ENCODE data around the gene ZNF544. TPM values are rescaled to one million over a fixed set of nuclear protein-coding genes. Genes with fewer than 3 reads are reported as not detected.

Gene ZNF544
- total and polyA plus RNA-seq, 12 donors = 10.8 to 170 (median 30.4) TPM

DNA sequence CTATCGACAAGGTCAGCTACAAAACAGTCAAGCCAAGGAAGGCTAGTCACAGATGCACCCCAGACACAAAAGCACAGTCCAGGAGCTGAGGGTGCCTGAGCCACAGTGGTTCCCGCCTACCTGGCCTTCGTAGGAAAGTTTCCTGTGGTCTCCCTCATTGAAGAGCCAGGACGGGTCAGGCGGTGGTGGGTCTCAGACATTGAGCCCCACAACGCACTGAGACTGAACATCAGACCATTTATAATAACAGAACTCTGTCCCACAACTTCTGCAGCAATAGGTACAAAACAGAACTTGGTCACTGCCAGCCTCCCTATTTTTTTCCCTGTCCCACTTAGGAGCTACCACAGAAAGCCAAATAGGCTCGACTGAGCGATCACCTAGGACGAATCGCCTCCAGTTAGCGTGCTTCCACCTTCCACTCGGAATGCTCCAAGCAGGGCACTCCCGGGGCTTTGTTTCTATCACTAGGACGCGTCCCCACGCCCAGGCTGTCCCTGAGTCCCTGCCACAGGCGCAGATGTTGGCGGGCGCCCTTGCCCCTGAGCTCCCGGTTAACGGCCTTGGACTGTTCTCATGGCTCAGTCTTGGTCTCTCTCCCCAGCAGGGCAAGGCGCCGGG is 640 bp upstream of the ZNF544 start:
- no peaks in the 10 kb centered on the region for H3K27me3 ChIP-seq
- no peak for TF ChIP-seq POLR2A (IDR thresholded peaks at IDR 0.05)
- TF ChIP-seq, protein P1, sequence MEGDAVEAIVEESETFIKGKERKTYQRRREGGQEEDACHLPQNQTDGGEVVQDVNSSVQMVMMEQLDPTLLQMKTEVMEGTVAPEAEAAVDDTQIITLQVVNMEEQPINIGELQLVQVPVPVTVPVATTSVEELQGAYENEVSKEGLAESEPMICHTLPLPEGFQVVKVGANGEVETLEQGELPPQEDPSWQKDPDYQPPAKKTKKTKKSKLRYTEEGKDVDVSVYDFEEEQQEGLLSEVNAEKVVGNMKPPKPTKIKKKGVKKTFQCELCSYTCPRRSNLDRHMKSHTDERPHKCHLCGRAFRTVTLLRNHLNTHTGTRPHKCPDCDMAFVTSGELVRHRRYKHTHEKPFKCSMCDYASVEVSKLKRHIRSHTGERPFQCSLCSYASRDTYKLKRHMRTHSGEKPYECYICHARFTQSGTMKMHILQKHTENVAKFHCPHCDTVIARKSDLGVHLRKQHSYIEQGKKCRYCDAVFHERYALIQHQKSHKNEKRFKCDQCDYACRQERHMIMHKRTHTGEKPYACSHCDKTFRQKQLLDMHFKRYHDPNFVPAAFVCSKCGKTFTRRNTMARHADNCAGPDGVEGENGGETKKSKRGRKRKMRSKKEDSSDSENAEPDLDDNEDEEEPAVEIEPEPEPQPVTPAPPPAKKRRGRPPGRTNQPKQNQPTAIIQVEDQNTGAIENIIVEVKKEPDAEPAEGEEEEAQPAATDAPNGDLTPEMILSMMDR (IDR thresholded peaks at IDR 0.05) = no peak
- peak overlapping the region; percentile 28 to 77 (median 52) for H3K4me3 ChIP-seq
- DNase-seq = peak in 1 of 7 donors; percentile 46
- H3K9me3 ChIP-seq (replicated peaks in 1 of 3) = peaks cover 0 to 16% (median 0%) of the 10 kb centered on the region in 3 donors
- H3K4me1 ChIP-seq (replicated peaks in 1 of 2) = peaks cover 12 to 14% of the 10 kb centered on the region in 2 donors
- H3K27ac ChIP-seq = peak overlapping the region; percentile 46 to 82 (median 75)
- intact Hi-C loops (cut with DNase I) = no loop called here
- 7 to 16% (median 11%) methylated on average over 12 to 23 of the region's 23 CpGs for WGBS, 4 donors
- H3K36me3 ChIP-seq (replicated peaks in 1 of 2) = peaks cover 0 to 22% of the 10 kb centered on the region in 2 donors

DNA sequence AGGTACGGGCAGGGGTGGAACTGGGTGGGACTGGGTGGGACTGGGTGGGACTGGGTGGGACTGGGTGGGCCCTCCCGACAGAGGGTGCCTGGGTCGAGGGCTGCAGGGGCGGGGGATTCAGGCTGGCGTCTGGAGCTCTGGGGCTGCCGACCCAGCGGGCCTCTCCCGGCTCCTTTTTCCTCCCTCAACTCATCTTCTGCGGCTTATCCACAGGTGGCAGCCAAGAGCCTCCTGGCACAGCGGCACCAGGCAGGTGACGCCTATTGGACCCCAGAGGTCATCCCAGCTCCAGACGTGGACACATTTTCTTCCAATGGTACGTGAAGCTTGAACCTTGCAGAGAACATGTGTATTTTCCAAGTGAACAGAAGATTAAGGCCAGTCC is 533 bp downstream of the ZNF544 start:
- Histone ChIP-seq H3K4me3 (peak overlapping the region in 2 of 4 donors; percentile 75 to 77), H3K9me3 (replicated peaks in 1 of 3) (peaks cover 0 to 14% (median 0%) of the 10 kb centered on the region in 3 donors), H3K27me3 (no peaks in the 10 kb centered on the region), H3K4me1 (replicated peaks in 1 of 2) (peaks cover 12 to 14% of the 10 kb centered on the region in 2 donors), H3K27ac (peak overlapping the region in 4 of 5 donors; percentile 73 to 82 (median 76)), H3K36me3 (replicated peaks in 1 of 2) (peaks cover 0 to 24% of the 10 kb centered on the region in 2 donors)
- 11 to 46% (median 18%) methylated on average over 1 to 13 of the region's 13 CpGs for WGBS, 4 donors
- TF ChIP-seq, protein P1 (IDR thresholded peaks at IDR 0.05) = no peak
- TF ChIP-seq POLR2A (IDR thresholded peaks at IDR 0.05) = no peak
- intact Hi-C loops (cut with DNase I) = no loop called here
- DNase-seq = peak in 3 of 7 donors; percentile 22 to 27 (median 24)

DNA sequence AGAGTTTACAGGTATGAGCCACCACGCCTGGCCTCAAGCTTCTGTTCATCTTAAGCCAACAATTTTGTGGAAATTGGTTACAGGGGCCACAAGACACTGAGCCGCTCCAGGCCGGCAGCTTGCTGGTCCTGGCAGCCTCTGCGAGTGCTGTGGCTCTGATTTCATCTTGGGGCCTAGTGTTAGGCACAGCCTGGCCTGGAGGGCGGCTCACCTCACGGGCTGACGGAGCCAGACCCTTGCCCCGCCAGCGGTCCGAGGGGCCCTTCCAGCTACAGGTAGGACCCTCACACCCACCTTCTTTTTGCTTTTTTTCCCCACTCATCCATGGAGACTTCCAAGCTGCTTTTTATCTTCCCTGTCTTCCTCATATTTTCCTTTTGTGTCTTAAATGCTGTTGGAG is 8.6 kb downstream of the ZNF544 start:
- Histone ChIP-seq H3K27ac (no peak overlapping the region), H3K36me3 (replicated peaks in 1 of 2) (peaks cover 0 to 17% of the 10 kb centered on the region in 2 donors), H3K9me3 (replicated peaks in 1 of 3) (peaks cover 0 to 27% (median 0%) of the 10 kb centered on the region in 3 donors), H3K27me3 (no peaks in the 10 kb centered on the region), H3K4me3 (no peak overlapping the region), H3K4me1 (replicated peaks in 1 of 2) (no peaks in the 10 kb centered on the region)
- 97 to 100% (median 98%) methylated on average over 7 to 10 of the region's 10 CpGs for WGBS, 4 donors
- no peak for DNase-seq
- TF ChIP-seq POLR2A (IDR thresholded peaks at IDR 0.05) = no peak
- TF ChIP-seq, protein P1 (IDR thresholded peaks at IDR 0.05) = no peak
- intact Hi-C loops (cut with DNase I) = loop anchor here in 1 of 2 donors (5.0 kb wide), 1 partner anchor 35 kb away; no protein-coding TSS in a partner anchor

DNA sequence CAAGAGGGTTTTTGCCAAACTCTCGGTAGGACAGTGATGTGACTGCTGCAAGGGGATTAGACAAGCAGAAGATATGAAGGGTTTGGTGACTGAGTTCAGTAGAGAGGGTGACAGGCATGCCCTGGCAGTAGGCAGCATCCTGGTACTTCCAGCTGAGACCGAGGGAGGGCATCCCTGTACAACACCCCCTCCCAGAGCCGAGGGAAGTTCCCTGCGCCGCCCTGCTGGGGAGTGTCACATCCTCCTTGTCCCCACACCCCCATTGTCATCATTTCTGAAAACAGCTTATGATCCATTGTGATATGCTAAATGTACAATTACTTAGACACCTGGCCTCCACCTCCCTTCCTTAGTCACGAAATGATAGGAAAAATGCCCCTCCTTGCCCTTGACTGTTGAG is 14.6 kb downstream of the ZNF544 start:
- WGBS, 4 donors = 96 to 99% (median 97%) methylated on average over 4 to 6 of the region's 6 CpGs
- Histone ChIP-seq H3K4me1 (replicated peaks in 1 of 2) (no peaks in the 10 kb centered on the region), H3K4me3 (no peak overlapping the region), H3K36me3 (replicated peaks in 1 of 2) (peaks cover 0 to 47% of the 10 kb centered on the region in 2 donors), H3K27me3 (no peaks in the 10 kb centered on the region), H3K27ac (no peak overlapping the region), H3K9me3 (replicated peaks in 1 of 3) (peaks cover 0 to 54% (median 0%) of the 10 kb centered on the region in 3 donors)
- TF ChIP-seq, protein P1 (IDR thresholded peaks at IDR 0.05) = no peak
- no peak for TF ChIP-seq POLR2A (IDR thresholded peaks at IDR 0.05)
- DNase-seq = no peak
- intact Hi-C loops (cut with DNase I) = no loop called here
